GM12874 (cell line): ENCODE data around the gene CRNN.

ENCODE experiments used
- TF ChIP-seq, protein P1 (sequence below): IDR thresholded peaks from 2 replicates; pipeline ENCODE4 v1.5.1; 2011; ENCODE audit warnings: low read depth, mild to moderate bottlenecking, control low read depth, low read length, moderate library complexity; ENCODE audit not compliant: insufficient read depth

Gene CRNN

GRCh38 chr1:152367436-152367835, 46.6 kb downstream of the CRNN start:
- TF ChIP-seq, protein P1, sequence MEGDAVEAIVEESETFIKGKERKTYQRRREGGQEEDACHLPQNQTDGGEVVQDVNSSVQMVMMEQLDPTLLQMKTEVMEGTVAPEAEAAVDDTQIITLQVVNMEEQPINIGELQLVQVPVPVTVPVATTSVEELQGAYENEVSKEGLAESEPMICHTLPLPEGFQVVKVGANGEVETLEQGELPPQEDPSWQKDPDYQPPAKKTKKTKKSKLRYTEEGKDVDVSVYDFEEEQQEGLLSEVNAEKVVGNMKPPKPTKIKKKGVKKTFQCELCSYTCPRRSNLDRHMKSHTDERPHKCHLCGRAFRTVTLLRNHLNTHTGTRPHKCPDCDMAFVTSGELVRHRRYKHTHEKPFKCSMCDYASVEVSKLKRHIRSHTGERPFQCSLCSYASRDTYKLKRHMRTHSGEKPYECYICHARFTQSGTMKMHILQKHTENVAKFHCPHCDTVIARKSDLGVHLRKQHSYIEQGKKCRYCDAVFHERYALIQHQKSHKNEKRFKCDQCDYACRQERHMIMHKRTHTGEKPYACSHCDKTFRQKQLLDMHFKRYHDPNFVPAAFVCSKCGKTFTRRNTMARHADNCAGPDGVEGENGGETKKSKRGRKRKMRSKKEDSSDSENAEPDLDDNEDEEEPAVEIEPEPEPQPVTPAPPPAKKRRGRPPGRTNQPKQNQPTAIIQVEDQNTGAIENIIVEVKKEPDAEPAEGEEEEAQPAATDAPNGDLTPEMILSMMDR = no peak

- TF ChIP-seq, protein P1 = no peak
These were observed 54.2 kb downstream of the CRNN start, which contains the start of gene FLG2 for GRCh38 chr1:152359906-152360305. Gene FLG2 (minus strand): TSS chr1:152360006. CDS start chr1:152358884, 1,122 bp downstream.
